Effector CD4-positive, alpha-beta T cell (primary cell): ENCODE results near the gene MLKL.
A peak's percentile ranks its signal among the peaks of the same experiment; 100 is the strongest.

Source experiments
- DNase-seq: peaks from one replicate; pipeline ENCODE4 v3.0.0-alpha.2; 2020
- total RNA-seq: gene quantifications from one replicate; lab custom pipeline; 2026; lab: John Stamatoyannopoulos, UW

The MLKL gene
- 37.7 reads per million, percentile 62 among the genes with 10 or more reads in this experiment for total RNA-seq

GRCh38 chr16:74700438-74701225 lies at the start of gene MLKL:
Gene MLKL, minus strand, starts transcription at chr16:74700862. Its CDS starts 5,105 bp downstream, at chr16:74695757.
- peak; percentile 53 for DNase-seq

DNA sequence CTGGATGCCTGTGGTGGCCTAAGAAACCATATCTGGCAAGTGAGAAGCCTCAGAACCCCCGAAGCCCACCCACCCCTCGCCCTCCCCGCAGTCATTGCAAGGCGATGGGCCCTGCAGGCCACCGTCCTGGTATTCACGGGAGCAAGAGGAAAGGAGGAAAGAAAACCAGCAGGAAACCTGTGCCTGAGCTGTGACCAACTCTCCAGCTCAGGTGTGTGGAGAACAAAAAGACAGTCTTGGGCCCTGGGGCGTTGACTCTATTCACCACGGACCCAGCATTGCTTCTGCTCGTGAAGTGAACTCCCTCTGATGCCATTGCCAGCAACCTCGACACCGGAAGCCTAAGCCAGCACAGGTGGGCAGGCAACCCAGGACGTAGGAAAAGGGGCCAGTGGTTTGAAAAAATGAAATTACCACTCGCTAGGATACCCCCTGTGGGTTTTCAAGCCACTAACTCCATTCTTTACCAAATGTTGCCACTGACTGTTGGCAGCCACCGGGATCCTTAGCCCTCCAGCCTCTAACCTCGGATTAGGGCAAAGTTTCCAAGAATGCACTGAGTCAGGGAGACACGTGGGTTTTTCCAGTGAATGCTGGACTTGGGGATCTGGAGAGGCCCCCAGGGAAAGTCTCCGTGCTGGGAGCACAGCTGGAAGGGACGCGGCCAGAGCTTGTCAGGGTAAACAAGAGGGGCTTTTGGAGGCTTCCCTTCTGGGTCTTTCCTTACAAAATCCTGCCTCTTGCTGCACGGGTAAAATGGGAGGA lies 48.8 kb upstream of the MLKL start:
- DNase-seq: no peak

GRCh38 chr16:74748616-74749026 lies 48.0 kb upstream of the MLKL start:
- DNase-seq: no peak

- DNase-seq: no peak
These were observed 47.3 kb upstream of the MLKL start for GRCh38 chr16:74747716-74748615.

GRCh38 chr16:74745926-74746325 lies 45.3 kb upstream of the MLKL start:
- DNase-seq: no peak

GRCh38 chr16:74745109-74745615 lies 44.5 kb upstream of the MLKL start:
- no peak for DNase-seq

DNA sequence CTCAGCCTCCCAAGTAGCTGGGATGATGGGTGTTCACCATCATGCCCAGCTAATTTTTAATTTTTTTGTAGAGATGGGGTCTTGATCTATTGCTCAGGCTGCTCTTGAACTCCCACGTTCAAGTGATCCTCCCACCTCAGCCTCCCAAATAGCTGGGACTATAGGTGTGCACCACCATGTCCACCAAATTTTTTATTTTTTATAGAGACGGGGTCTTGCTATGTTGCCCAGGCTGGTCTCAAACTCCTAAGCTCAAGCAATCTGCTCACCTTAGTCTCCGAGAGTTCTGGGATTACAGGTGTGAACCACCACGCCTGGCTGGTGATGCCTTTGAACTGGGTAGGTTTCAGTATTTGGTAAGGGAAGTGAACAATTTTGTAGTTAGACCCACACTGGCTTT lies 43.9 kb upstream of the MLKL start:
- no peak for DNase-seq

DNA sequence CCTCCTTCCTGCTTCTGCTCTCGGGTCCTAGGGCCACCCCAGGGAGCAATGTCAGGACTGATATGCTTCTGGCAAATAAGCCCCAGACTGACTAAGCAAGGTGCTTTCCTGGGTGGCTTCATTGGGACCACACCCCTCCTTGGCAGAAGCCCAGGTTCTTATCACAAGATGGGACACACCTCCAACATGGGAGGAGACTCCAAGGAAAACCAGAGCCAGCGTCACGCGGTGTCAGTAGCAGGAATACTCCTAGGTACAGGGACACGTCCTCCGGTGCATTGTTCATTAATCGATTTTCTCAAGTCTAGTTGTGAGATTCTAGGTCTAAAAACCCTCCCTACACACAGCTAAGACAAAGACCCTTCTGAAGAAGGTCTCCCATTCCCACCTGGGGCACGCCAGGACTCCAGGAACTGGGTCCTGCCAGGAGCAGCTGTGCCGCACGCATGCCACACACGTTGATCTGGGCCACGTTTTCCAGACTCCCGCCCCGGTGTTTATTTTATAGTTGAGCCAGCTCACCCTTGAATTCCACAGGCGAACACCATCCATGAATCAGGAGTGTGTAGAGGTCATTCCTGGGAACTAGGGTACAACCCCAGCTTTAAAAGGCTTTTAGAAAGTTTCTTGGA lies 43.1 kb upstream of the MLKL start:
- DNase-seq: no peak

DNA sequence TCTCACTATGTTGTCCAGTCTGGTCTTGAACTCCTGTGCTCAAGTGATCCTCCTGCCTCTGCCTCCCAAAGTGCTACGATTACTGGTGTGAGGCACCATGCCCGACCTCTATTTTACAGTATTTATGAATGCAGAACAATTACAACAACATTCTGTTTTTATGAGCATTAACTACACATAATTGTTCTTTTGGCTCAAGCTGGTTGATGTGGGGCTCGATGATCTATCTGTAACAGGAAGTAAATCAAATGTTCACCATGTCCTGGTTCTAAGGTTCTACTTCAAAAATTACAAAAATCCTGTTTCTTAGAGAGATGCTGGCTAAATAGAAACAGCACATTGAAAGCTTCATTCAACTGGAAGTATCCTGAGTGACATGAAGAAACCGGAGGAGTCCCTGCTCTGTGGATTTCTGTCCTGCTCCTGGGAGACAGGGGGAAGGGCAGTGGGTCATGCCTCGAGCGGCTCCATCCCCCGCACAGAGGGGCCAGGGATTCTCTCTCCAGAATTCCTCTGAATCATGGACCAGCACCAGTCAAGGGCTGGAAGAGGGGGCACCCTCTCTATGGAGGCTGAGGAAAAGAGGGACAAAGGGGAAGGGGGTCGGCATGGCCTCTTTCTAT lies 42.5 kb upstream of the MLKL start:
- DNase-seq: no peak

GRCh38 chr16:74742051-74742481 lies 41.4 kb upstream of the MLKL start:
- no peak for DNase-seq

DNA sequence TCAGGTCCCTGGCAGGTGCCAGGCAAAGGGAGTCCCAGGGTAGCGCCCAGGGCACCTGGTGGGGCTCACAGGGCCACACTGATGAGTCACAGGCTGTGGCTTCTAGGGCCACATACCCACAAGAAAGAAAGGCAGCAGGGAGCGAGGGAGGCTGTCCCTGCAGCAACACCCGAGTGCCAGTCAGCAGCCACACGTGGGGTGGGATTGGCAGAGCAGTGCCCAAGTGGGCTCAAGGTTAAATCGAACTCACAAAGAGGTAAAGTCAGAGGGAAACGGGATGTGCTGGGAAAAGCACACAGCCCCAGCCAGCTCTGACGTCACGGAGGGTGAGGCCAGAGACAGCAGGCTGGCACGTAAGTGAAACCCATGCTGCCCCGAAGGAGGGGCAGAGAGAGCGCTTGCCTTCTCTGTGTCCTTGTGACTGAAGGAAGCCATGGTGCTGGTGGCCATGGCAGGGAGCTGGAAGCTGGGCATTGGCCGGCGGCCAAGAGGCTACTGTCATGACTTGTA lies 40.2 kb upstream of the MLKL start:
- no peak for DNase-seq

DNA sequence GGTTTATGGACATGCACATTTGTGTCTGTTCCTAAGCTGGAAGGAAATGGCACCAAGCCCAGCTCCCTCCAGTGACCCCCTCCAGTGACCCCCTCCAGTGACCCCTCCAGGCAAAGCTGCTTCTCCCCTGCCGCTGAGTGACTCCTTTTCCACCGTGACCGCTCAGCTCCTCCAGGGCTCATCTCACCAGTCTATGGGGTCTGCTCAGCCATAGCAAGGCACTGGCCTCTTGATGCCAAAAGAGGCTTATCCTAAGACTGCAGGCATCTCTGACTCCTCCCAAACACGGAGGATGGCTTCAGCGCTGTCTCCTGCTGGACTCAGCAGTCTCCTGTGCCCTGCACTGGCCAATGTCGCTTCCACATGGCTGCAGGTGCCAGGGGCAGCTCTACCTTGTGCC lies 38.6 kb upstream of the MLKL start:
- DNase-seq: no peak

DNA sequence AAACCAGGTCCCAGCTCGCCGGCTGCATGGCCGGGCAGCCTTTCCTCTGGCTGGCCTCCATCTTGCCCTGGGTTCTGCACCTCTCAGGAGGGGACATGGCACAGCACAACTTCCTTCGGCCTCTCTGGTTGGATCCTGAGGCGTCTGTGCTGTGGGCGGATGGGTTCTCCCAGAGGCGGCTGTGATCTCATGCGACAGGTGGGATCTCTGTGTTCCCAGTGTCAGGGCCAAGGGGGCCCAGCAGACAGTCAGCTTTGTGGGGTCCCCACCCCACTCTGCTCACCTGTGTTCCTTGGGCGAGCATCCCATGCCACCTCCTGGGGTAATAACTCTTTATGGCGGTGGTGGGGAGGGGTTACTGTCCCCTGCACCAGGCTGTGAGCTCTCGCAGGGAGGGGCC lies 38.2 kb upstream of the MLKL start:
- DNase-seq: no peak

DNA sequence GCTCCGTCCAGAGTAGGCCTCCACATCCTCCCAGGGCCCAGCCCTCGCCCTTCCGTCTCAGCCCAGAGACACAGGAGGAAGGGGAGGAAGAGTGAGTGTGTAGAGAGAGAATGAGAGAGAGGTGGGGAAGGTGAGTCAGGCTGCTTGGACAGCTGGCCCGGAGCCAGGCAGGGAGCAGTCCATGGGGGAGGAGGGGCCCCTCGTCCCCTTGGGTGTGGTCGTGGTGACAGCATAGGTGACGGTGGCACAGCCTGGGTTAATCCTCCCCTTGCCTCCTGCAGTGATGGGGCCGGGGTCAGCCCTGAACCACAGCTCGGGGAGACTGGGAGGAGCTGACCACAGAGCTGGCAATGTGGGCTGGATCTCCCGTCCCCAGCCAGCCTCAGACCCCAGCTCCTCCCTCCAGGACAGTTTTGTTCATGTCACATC lies 37.5 kb upstream of the MLKL start:
- no peak for DNase-seq

DNA sequence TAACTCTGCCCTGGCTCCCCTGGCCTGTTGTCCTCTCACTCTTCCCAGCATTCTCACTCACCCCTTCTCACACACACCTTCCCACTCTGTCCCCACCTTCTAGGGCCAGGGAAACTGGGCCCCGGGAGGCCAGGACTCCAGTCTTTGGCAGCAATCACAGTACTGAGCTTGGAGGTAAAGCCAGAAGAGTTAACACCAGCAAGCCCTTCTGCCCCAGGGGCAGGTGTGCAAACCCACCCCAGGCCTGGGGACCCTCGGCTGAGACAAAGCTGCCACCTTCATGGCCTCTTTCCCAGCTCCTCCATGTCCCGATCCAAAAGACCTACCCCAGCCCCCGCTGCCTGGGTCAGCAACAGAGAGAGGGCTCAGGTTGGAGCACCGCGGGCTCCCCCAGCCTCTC lies 36.9 kb upstream of the MLKL start:
- no peak for DNase-seq

- no peak for DNase-seq
These were observed 36.0 kb upstream of the MLKL start for GRCh38 chr16:74736531-74737157.

- no peak for DNase-seq
These were observed 34.9 kb upstream of the MLKL start for GRCh38 chr16:74735554-74735953.

DNA sequence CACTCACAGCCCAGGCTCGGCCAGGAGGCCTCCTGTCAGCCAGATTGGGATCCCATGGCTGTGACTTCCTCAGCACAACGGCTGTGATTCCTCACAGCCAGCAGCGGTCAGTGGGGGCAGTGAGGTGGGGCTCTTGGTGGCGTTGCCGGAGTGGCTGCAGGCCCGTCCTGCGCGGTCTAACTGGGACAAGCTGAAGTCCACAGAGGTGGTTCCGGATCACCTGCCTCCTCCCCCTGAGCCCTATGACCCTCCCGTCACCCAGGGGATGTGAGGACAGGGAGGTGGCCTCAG lies 34.4 kb upstream of the MLKL start:
- DNase-seq: no peak

DNA sequence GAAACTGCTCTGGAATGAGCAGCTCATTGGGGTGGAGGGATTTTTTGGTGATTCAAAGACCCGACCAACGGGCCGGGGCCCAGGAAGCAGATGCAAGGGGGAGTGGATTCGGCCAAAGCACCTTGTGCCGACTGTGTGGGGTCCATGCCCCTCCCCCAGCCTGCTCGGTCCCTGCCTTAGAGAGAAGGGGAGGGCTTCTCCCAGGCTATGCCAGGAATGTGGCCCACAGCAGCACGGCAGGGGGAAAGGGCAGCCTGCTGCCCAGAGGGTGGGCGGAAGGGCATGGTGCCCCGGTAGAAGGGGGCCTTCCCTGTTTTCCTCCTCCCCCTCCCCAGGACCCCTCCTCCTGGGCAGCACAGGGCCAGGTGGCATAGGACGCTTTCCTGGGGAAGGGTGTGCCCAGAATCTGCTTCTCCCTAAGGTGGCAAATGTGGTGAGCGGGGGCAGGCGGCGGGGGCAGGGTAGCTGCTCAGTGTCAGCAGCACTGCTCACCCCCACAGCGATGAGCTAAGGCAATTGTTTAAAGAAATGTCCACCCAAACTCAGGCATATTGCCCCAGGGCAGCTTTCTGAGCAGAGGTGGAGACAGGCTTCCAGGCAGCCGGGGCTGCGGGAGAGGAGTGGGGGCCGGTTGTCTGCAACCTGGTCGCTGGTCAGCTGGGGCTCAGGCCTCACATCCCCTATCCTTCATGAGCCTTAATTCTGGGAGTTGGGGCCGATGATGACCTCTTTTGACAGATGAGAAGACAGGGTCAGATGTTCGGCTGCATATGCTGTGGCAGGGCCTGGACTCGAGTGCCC lies 33.9 kb upstream of the MLKL start:
- DNase-seq: no peak

GRCh38 chr16:74732707-74733350 lies 32.2 kb upstream of the MLKL start:
- no peak for DNase-seq
